Measurements from ENCODE around the gene LSM4. TPM values are rescaled to one million over a fixed set of nuclear protein-coding genes. Genes with fewer than 3 reads are reported as not detected.
A peak's percentile ranks its signal among the peaks of the same experiment; 100 is the strongest.

LSM4 gene
- polyA plus RNA-seq (2013, experiment 1 of 2): 355 TPM
- polyA plus RNA-seq (2013, experiment 2 of 2): 349 TPM

- Histone ChIP-seq H3K27me3 (ENCODE audit: control insufficient read depth in 3 of 3, insufficient read depth in 3 of 3, low read depth in 1 of 3, low read length in 3 of 3) (no peaks in the 10 kb centered on the region), H2AK5ac (ENCODE audit: low read depth, low read length) (peak within 1 kb of the TSS; percentile 68), H3K9ac (ENCODE audit: low read depth, low read length, poor library complexity) (peak within 1 kb of the TSS; percentile 94), H3K23ac (ENCODE audit: low read depth, low read length, poor library complexity) (peak within 1 kb of the TSS; percentile 56), H2BK12ac (ENCODE audit: low read length) (no peak within 1 kb of the TSS), H3K4ac (ENCODE audit: low read length) (no peak within 1 kb of the TSS), H4K91ac (ENCODE audit: low read depth, low read length, poor library complexity) (no peak within 1 kb of the TSS), H3K9me3 (replicated peaks in 1 of 2; ENCODE audit: control insufficient read depth in 2 of 2, insufficient read depth in 1 of 2, low read depth in 1 of 2, low read length in 2 of 2) (no peaks in the 10 kb centered on the region), H2AFZ (ENCODE audit: low read length) (peak within 1 kb of the TSS; percentile 81), H2BK15ac (ENCODE audit: low read length) (no peak within 1 kb of the TSS), H3K4me2 (ENCODE audit: insufficient read depth, low read length, poor library complexity, severe bottlenecking) (peak within 1 kb of the TSS; percentile 72), H3K36me3 (replicated peaks in 1 of 2; ENCODE audit: control insufficient read depth in 2 of 2, insufficient read depth in 2 of 2, low read length in 2 of 2) (peaks cover 7 to 27% of the 10 kb centered on the region in 2 donors), H4K8ac (ENCODE audit: low read depth, low read length) (peak within 1 kb of the TSS; percentile 3), H3K79me1 (ENCODE audit: low read depth, low read length) (peaks cover 18% of the 10 kb centered on the region), H3K4me3 (ENCODE audit: low read length in 2 of 2) (peak within 1 kb of the TSS; percentile 93 to 95), H3K27ac (replicated peaks; ENCODE audit: low read length) (peak within 1 kb of the TSS; percentile 86), H2BK120ac (ENCODE audit: low read depth, low read length) (no peak within 1 kb of the TSS), H3K4me1 (ENCODE audit: control insufficient read depth in 2 of 2, insufficient read depth in 1 of 2, low read depth in 1 of 2, low read length in 2 of 2) (peaks cover 8 to 9% of the 10 kb centered on the region in 2 donors), H3K18ac (ENCODE audit: low read length) (peak within 1 kb of the TSS; percentile 98), H2BK5ac (ENCODE audit: low read length) (no peak within 1 kb of the TSS), H3K14ac (ENCODE audit: low read length) (peak within 1 kb of the TSS; percentile 5)
- DNase-seq (ENCODE audit: low spot score): peak; percentile 98
- WGBS, 2 donors (ENCODE audit: extremely low coverage in 2 of 2, insufficient read length in 2 of 2, insufficient replicate concordance in 1 of 2): no CpG with 5 or more reads among the region's 75 CpGs
Measured at GRCh38 chr19:18322759-18323460, at the start of gene LSM4. TSS of gene LSM4 (minus strand) at chr19:18323076. CDS start at chr19:18323020, 56 bp downstream.

GRCh38 chr19:18368504-18369222 lies 45.8 kb upstream of the LSM4 start:
- Histone ChIP-seq H2AK5ac (ENCODE audit: low read depth, low read length) (no peak overlapping the region), H3K4ac (ENCODE audit: low read length) (no peak overlapping the region), H4K8ac (ENCODE audit: low read depth, low read length) (no peak overlapping the region), H4K91ac (ENCODE audit: low read depth, low read length, poor library complexity) (no peak overlapping the region), H2BK15ac (ENCODE audit: low read length) (no peak overlapping the region), H3K4me1 (ENCODE audit: control insufficient read depth in 2 of 2, insufficient read depth in 1 of 2, low read depth in 1 of 2, low read length in 2 of 2) (peaks cover 21 to 43% of the 10 kb centered on the region in 2 donors), H3K27ac (replicated peaks; ENCODE audit: low read length) (no peak overlapping the region), H2BK12ac (ENCODE audit: low read length) (no peak overlapping the region), H2BK5ac (ENCODE audit: low read length) (no peak overlapping the region), H3K79me1 (ENCODE audit: low read depth, low read length) (no peaks in the 10 kb centered on the region), H3K36me3 (replicated peaks in 1 of 2; ENCODE audit: control insufficient read depth in 2 of 2, insufficient read depth in 2 of 2, low read length in 2 of 2) (no peaks in the 10 kb centered on the region), H2BK120ac (ENCODE audit: low read depth, low read length) (no peak overlapping the region), H3K9ac (ENCODE audit: low read depth, low read length, poor library complexity) (peak overlapping the region; percentile 31), H3K9me3 (replicated peaks in 1 of 2; ENCODE audit: control insufficient read depth in 2 of 2, insufficient read depth in 1 of 2, low read depth in 1 of 2, low read length in 2 of 2) (peaks cover 0 to 3% of the 10 kb centered on the region in 2 donors), H2AFZ (ENCODE audit: low read length) (no peak overlapping the region), H3K18ac (ENCODE audit: low read length) (no peak overlapping the region), H3K14ac (ENCODE audit: low read length) (no peak overlapping the region), H3K27me3 (ENCODE audit: control insufficient read depth in 3 of 3, insufficient read depth in 3 of 3, low read depth in 1 of 3, low read length in 3 of 3) (peaks cover 0 to 2% (median 0%) of the 10 kb centered on the region in 3 experiments), H3K4me2 (ENCODE audit: insufficient read depth, low read length, poor library complexity, severe bottlenecking) (no peak overlapping the region), H3K23ac (ENCODE audit: low read depth, low read length, poor library complexity) (no peak overlapping the region), H3K4me3 (ENCODE audit: low read length in 2 of 2) (no peak overlapping the region)
- WGBS, 2 donors (ENCODE audit: extremely low coverage in 2 of 2, insufficient read length in 2 of 2, insufficient replicate concordance in 1 of 2): no CpG with 5 or more reads among the region's 15 CpGs
- DNase-seq (ENCODE audit: low spot score): no peak

DNA sequence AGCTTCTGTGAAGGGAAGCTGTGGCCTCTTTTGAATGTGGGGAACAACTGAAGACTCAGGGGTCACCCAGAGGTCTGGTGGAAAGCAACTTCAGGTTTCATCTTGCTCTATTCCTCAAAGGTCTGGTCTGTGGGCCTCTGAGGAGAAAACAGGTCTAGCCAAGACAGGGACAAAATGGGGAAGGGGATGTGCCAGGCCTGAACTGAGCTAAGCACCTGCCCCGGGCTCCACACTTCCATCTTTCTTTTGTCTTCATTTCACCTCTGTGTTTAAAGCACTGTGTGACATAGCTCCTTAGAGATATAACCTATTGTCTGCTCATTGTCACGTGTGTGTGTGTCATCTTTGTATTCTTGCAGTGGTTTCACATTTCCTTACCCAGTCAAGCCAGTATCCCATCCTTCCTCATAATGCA lies 43.2 kb upstream of the LSM4 start:
- Histone ChIP-seq H2BK120ac (ENCODE audit: low read depth, low read length) (no peak overlapping the region), H3K23ac (ENCODE audit: low read depth, low read length, poor library complexity) (no peak overlapping the region), H2AK5ac (ENCODE audit: low read depth, low read length) (peak overlapping the region; percentile 3), H3K18ac (ENCODE audit: low read length) (no peak overlapping the region), H2BK12ac (ENCODE audit: low read length) (no peak overlapping the region), H3K4me2 (ENCODE audit: insufficient read depth, low read length, poor library complexity, severe bottlenecking) (no peak overlapping the region), H3K9me3 (replicated peaks in 1 of 2; ENCODE audit: control insufficient read depth in 2 of 2, insufficient read depth in 1 of 2, low read depth in 1 of 2, low read length in 2 of 2) (peaks cover 0 to 3% of the 10 kb centered on the region in 2 donors), H2AFZ (ENCODE audit: low read length) (no peak overlapping the region), H2BK5ac (ENCODE audit: low read length) (peak overlapping the region; percentile 76), H3K4ac (ENCODE audit: low read length) (no peak overlapping the region), H4K91ac (ENCODE audit: low read depth, low read length, poor library complexity) (no peak overlapping the region), H3K79me1 (ENCODE audit: low read depth, low read length) (no peaks in the 10 kb centered on the region), H3K27ac (replicated peaks; ENCODE audit: low read length) (no peak overlapping the region), H4K8ac (ENCODE audit: low read depth, low read length) (no peak overlapping the region), H3K36me3 (replicated peaks in 1 of 2; ENCODE audit: control insufficient read depth in 2 of 2, insufficient read depth in 2 of 2, low read length in 2 of 2) (peaks cover 0 to 10% of the 10 kb centered on the region in 2 donors), H2BK15ac (ENCODE audit: low read length) (no peak overlapping the region), H3K14ac (ENCODE audit: low read length) (no peak overlapping the region), H3K27me3 (ENCODE audit: control insufficient read depth in 3 of 3, insufficient read depth in 3 of 3, low read depth in 1 of 3, low read length in 3 of 3) (peaks cover 0 to 2% (median 0%) of the 10 kb centered on the region in 3 experiments), H3K9ac (ENCODE audit: low read depth, low read length, poor library complexity) (no peak overlapping the region), H3K4me3 (ENCODE audit: low read length in 2 of 2) (no peak overlapping the region), H3K4me1 (ENCODE audit: control insufficient read depth in 2 of 2, insufficient read depth in 1 of 2, low read depth in 1 of 2, low read length in 2 of 2) (peaks cover 13 to 43% of the 10 kb centered on the region in 2 donors)
- DNase-seq (ENCODE audit: low spot score): no peak
- no CpG with 5 or more reads among the region's 2 CpGs for WGBS, 2 donors (ENCODE audit: extremely low coverage in 2 of 2, insufficient read length in 2 of 2, insufficient replicate concordance in 1 of 2)
